ENCODE measurements around the gene RAD51B.
"Not testable (repeated sequence)": the region's sequence is repeated elsewhere in the genome, so short reads cannot be mapped to it uniquely, and the experiment has no call there.

Gene RAD51B

GRCh38 chr14:67986131-67986841, 166.7 kb downstream of the RAD51B start:
- H3K36me3 ChIP-seq = no peaks in the 10 kb centered on the region
- H3K27ac ChIP-seq = no peak overlapping the region
- H4K20me1 ChIP-seq = no peaks in the 10 kb centered on the region
- H3K4me3 ChIP-seq = no peak overlapping the region
- no peak for TF ChIP-seq Cebpa-rat (IDR thresholded peaks at IDR 0.05)
- H3K4me1 ChIP-seq = peaks cover 0 to 12% (median 0%) of the 10 kb centered on the region in 10 experiments; a peak in 4 of 20 replicates
- no peaks in the 10 kb centered on the region for H3K27me3 ChIP-seq
- H3K9ac ChIP-seq = no peak overlapping the region
- H3K9me3 ChIP-seq (replicated peaks in 1 of 11) = no peaks in the 10 kb centered on the region
- no peak overlapping the region for H3K4me2 ChIP-seq

- no peaks in the 10 kb centered on the region for H3K9me3 ChIP-seq (replicated peaks in 1 of 11)
- peaks cover 0 to 12% (median 0%) of the 10 kb centered on the region in 10 experiments; a peak in 4 of 20 replicates for H3K4me1 ChIP-seq
- no peaks in the 10 kb centered on the region for H3K27me3 ChIP-seq
- no peak for TF ChIP-seq Cebpa-rat (IDR thresholded peaks at IDR 0.05)
- 0 out of 22 replicates have a peak overlapping the region, but pooled peaks of 1 of the 11 experiments have one; percentile 0 for H3K27ac ChIP-seq
- no peaks in the 10 kb centered on the region for H3K36me3 ChIP-seq
- no peak overlapping the region for H3K4me3 ChIP-seq
- H4K20me1 ChIP-seq = no peaks in the 10 kb centered on the region
- no peak overlapping the region for H3K9ac ChIP-seq
- H3K4me2 ChIP-seq = peak overlapping the region in 2 of 11 experiments; percentile 36 to 57; a peak in 3 of 22 replicates
Observed at GRCh38 chr14:67987606-67988005, 168.0 kb downstream of the RAD51B start.

- H3K4me3 ChIP-seq; H3K36me3 ChIP-seq; H4K20me1 ChIP-seq; H3K9me3 ChIP-seq (replicated peaks in 1 of 11); H3K9ac ChIP-seq; H3K27me3 ChIP-seq: not testable (repeated sequence)
- Histone ChIP-seq H3K4me2 (peak overlapping the region in 2 of 11 experiments; percentile 36 to 57; a peak in 3 of 22 replicates), H3K4me1 (peaks cover 0 to 12% (median 0%) of the 10 kb centered on the region in 10 experiments; a peak in 4 of 20 replicates), H3K27ac (0 out of 22 replicates have a peak overlapping the region, but pooled peaks of 1 of the 11 experiments have one; percentile 0)
Observed at GRCh38 chr14:67988210-67988609, 168.6 kb downstream of the RAD51B start.

GRCh38 chr14:67990576-67990975, 171.0 kb downstream of the RAD51B start:
- H3K36me3 ChIP-seq = no peaks in the 10 kb centered on the region
- TF ChIP-seq Cebpa-rat (IDR thresholded peaks at IDR 0.05) = no peak
- no peak overlapping the region for H3K27ac ChIP-seq
- no peak overlapping the region for H3K9ac ChIP-seq
- H3K9me3 ChIP-seq (replicated peaks in 1 of 11) = no peaks in the 10 kb centered on the region
- no peak overlapping the region for H3K4me3 ChIP-seq
- no peaks in the 10 kb centered on the region for H4K20me1 ChIP-seq
- peaks cover 0 to 12% (median 0%) of the 10 kb centered on the region in 10 experiments; a peak in 4 of 20 replicates for H3K4me1 ChIP-seq
- H3K27me3 ChIP-seq = no peaks in the 10 kb centered on the region
- no peak overlapping the region for H3K4me2 ChIP-seq

- Histone ChIP-seq H3K27me3 (no peaks in the 10 kb centered on the region), H3K4me3 (no peak overlapping the region), H3K9ac (no peak overlapping the region), H3K27ac (no peak overlapping the region), H4K20me1 (no peaks in the 10 kb centered on the region), H3K4me2 (no peak overlapping the region), H3K4me1 (no peaks in the 10 kb centered on the region), H3K36me3 (no peaks in the 10 kb centered on the region), H3K9me3 (replicated peaks in 1 of 11) (no peaks in the 10 kb centered on the region)
- TF ChIP-seq Cebpa-rat (IDR thresholded peaks at IDR 0.05) = no peak
Observed at GRCh38 chr14:67994531-67994930, 175.0 kb downstream of the RAD51B start.

GRCh38 chr14:67996235-67996634, 176.7 kb downstream of the RAD51B start:
- Histone ChIP-seq H3K27me3 (no peaks in the 10 kb centered on the region), H3K9me3 (replicated peaks in 1 of 11) (no peaks in the 10 kb centered on the region), H3K9ac (no peak overlapping the region), H3K27ac (no peak overlapping the region), H3K4me1 (no peaks in the 10 kb centered on the region), H3K4me3 (no peak overlapping the region), H4K20me1 (no peaks in the 10 kb centered on the region), H3K36me3 (no peaks in the 10 kb centered on the region), H3K4me2 (no peak overlapping the region)
- no peak for TF ChIP-seq Cebpa-rat (IDR thresholded peaks at IDR 0.05)

DNA sequence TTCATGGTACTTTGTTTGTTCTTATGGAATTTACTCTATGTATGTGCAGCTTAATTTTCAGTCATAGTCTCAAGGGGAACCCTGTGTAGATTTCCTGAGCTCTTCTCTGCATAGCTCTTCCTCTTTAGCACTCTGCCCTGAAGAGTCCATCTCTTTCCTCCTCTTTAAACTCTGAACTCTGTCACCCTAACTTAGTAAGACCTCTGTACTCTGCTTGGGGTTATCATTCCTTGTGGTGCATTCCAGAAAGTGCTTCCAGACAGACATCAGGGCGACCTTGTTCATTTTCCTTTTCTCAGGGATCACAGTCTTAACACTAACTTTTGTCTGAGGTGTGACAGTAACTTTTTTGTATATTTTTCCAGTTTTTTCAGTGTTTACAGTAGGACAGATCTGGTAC, 179.3 kb downstream of the RAD51B start:
- no peak overlapping the region for H3K4me2 ChIP-seq
- H3K27me3 ChIP-seq = no peaks in the 10 kb centered on the region
- H4K20me1 ChIP-seq = no peaks in the 10 kb centered on the region
- H3K27ac ChIP-seq = no peak overlapping the region
- H3K4me1 ChIP-seq = no peaks in the 10 kb centered on the region
- no peak overlapping the region for H3K4me3 ChIP-seq
- H3K9me3 ChIP-seq (replicated peaks in 1 of 11) = peaks cover 8 to 15% (median 12%) of the 10 kb centered on the region in 11 experiments
- no peak overlapping the region for H3K9ac ChIP-seq
- no peaks in the 10 kb centered on the region; a peak in 1 of 22 replicates for H3K36me3 ChIP-seq
- TF ChIP-seq Cebpa-rat (IDR thresholded peaks at IDR 0.05) = no peak

- no peaks in the 10 kb centered on the region for H3K27me3 ChIP-seq
- H3K27ac ChIP-seq = no peak overlapping the region
- H3K4me2 ChIP-seq = no peak overlapping the region
- no peaks in the 10 kb centered on the region; a peak in 1 of 22 replicates for H3K36me3 ChIP-seq
- H3K9me3 ChIP-seq (replicated peaks in 1 of 11) = peaks cover 8 to 15% (median 12%) of the 10 kb centered on the region in 11 experiments
- no peaks in the 10 kb centered on the region for H4K20me1 ChIP-seq
- no peak overlapping the region for H3K4me3 ChIP-seq
- H3K4me1 ChIP-seq = no peaks in the 10 kb centered on the region
- H3K9ac ChIP-seq = no peak overlapping the region
- TF ChIP-seq Cebpa-rat (IDR thresholded peaks at IDR 0.05) = no peak
Observed at GRCh38 chr14:67999290-67999689, 179.7 kb downstream of the RAD51B start.

DNA sequence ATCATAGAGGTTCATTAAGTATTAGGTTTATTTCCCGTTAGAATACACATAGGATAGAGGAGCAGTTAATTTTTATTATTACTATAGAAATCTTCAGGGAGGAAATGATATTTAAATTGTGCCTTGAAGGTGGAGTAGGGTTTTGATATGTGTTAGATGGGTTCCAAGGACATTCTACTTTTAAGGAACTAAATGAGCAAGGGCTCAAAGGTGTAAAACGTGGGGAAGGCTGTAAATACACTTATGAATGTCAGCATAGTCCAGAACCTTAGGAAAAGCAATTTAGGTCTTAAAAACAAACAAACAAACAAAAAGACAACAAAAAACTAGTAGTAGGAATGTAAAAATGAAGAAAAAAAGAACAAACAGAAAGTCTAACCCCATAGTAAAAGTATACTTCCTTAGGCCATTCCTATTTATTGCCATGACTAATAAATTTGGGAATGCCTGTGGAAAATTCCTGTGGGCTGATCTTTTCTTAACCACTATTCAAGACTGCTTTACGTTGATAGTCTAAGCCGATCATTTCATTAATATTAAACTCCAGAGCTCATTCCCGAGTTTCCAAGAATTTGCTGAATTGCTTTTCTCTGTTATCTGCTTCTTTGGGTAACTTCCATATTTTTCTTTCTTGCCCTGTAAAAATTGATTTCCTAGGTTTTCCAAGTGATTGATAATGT, 180.3 kb downstream of the RAD51B start:
- no peak for TF ChIP-seq Cebpa-rat (IDR thresholded peaks at IDR 0.05)
- Histone ChIP-seq H3K9ac (no peak overlapping the region), H3K4me3 (no peak overlapping the region), H3K9me3 (replicated peaks in 1 of 11) (peaks cover 8 to 15% (median 12%) of the 10 kb centered on the region in 11 experiments), H3K27me3 (no peaks in the 10 kb centered on the region), H3K27ac (no peak overlapping the region), H3K36me3 (no peaks in the 10 kb centered on the region; a peak in 1 of 22 replicates), H3K4me1 (no peaks in the 10 kb centered on the region), H4K20me1 (no peaks in the 10 kb centered on the region), H3K4me2 (no peak overlapping the region)
